NCI-H748 treated with DMSO at 0.1 percent for 48 hours (cell line): Measurements from ENCODE around the gene LRG1.
A peak's percentile ranks its signal among the peaks of the same experiment; 100 is the strongest.
"Not testable (repeated sequence)": the region's sequence is repeated elsewhere in the genome, so short reads cannot be mapped to it uniquely, and the experiment has no call there.

Source experiments
- DNase-seq: peaks from one replicate; lab custom pipeline; 2025; lab: John Stamatoyannopoulos, UW

Gene LRG1

GRCh38 chr19:4575267-4576015 lies 35.6 kb upstream of the LRG1 start:
- DNase-seq = no peak

DNA sequence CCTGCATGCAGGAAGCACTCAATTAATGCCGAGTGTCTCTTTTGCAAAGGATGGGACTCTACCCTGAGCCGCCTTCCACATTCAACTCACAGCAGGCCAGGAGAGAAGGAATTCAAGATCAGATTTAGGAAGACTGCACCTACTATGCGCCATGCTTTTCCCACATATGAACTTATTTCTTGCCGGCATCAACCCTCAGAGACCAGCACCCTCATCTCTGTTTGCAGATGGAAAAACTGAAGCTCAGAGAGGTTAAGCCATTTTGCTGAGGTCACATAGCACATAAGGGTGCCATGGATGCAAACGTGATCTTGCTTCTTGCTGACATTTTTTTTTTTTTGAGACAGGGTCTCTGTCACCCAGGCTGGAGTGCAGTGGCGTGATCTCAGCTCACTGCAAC lies 33.8 kb upstream of the LRG1 start:
- DNase-seq = no peak

DNA sequence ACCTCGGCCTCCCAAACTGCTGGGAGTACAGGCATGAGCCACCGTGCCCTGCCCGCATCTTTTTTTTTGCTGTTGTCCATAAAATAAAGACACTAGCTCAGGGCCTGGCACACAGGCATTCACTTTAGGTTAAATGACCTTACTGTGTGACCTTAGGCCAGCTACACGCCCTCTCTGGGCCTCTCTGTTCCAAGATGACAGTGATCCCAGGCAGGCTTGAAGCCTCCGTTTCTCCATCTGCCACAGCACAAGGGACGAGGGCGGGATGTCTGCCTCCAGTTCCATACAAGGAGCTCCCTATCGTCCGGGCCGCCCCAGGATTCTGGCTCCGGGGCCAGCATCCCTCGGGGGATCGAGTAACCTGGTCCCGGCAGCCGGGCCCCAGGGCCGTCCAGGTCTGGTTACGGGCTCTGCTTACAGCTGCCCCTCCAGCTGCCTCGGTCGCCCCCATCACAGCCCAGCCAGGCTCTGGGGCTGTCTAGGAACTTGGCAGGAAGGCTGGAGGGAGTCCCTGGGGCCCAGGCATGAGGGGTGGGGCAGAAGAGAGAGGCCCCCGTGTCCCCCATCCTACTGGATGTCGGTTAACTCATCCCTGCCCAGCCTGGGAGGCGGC lies 31.6 kb upstream of the LRG1 start:
- DNase-seq = no peak

DNA sequence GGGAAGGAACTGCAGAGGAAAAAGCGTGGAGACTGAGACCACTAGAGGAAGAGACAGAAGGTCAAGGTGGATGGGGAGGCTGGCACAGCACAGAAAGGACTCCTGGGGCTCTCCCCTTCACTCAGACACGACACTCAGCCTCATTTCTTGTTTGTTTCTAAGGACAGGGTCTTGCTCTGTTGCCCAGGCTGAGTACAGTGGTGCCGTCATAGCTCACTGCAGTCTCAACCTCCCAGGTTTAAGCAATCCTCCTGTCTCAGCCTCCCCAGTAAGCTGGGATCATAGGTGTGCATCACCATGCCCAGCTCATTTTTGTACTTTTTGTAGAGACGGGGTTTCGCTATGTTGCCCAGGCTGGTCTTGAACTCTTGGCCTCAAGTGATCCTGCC lies 31.1 kb upstream of the LRG1 start:
- DNase-seq = no peak

DNA sequence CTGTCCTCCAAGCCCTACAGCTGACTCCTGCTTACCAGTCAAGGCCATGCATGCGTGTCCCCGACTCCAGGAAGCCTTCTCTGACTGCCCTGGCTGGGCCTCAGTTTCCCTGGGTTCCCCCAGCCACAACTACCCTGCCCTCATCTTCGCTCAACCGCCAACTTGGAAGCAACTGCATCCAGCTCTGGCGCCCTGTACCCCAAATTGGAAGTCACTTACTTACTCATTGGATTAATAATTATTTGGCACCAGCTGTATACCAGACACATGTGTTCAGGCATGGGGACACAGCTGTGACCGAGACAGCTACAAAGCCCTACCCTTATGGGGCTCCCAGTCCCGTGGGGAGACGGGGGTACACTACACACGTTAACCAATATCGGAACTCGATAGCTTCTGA lies 30.6 kb upstream of the LRG1 start:
- DNase-seq = no peak

GRCh38 chr19:4568886-4569285 lies 29.1 kb upstream of the LRG1 start:
- no peak for DNase-seq

DNA sequence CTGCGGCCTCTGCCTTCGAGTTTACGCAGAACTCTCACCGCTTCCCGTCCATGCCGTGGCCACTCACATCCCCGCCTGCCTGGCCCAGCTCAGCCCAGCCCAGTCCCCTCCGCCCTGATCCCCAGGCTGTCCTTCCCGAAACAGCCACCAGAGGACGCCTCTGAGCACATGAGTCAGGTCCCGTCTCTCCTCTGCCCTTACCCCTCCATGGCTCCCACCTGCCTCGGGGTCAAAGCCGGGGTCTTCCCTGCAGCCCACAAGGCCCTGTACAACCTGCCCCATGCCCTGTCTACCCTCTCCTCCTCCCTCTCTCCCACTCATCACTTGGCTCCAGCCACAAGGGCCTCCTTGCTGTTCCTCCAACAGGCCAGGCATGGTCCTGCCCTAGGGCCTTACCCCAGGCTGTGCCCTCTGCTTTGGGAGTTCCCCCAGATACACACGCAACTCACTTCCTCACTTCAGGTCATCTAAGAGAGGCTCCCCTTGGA lies 27.8 kb upstream of the LRG1 start:
- DNase-seq = no peak

DNA sequence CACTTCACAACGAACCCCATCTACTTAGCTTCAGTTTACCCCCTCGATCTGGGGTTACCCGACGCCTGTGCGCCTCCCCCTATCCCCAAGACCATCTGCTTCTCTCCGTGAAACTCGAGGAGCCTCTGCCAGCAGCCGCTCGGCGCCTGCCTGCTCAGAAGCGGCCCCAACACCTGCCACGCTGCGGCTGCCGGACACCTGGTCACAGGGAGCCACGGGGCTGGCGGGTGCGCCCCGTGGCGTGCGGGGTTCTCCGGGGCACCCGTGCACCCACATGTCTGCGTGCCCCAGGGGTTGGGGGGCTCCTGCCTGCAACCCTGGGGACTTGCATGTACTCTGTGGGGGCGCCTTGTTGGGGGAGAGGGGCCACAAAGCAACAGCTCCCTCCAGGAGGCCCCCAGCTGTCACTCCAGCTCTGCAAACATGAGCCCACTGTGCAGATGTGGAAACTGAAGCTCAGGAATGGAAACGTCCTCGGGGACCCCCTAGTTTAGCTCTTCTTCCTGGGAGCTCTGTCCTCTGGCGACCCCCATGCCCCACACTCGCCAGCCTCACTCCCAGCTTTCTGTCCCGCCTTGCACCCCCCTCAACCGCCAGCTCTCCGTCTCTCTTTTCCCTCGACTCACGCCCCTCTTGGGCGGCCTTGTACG lies 26.7 kb upstream of the LRG1 start:
- no peak for DNase-seq

DNA sequence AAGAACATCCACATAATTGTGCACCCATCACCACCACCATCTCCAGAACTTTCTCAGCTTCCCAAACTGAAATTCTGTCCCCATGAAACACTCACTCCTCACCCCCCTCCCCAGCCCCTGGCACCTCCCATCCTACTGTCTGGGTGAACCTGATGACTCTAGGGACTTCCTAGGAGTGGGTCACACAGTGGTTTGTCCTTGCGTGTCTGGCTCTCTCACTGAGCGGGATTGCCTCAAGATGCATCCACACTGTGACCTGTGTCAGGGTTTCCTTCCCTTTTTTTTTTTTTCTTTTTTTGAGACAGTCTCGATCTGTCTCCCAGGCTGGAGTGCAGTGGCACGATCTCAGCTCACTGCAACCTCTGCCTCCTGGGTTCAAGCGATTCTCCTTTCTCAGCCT lies 23.7 kb upstream of the LRG1 start:
- not testable (repeated sequence) for DNase-seq

DNA sequence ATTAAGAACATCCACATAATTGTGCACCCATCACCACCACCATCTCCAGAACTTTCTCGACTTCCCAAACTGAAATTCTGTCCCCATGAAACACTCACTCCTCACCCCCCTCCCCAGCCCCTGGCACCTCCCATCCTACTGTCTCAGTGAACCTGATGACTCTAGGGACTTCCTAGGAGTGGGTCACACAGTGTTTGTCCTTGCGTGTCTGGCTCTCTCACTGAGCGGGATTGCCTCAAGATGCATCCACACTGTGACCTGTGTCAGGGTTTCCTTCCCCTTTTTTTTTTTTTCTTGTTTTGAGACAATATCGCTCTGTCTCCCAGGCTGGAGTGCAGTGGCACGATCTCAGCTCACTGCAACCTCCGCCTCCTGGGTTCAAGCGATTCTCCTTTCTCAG lies 22.2 kb upstream of the LRG1 start:
- DNase-seq = not testable (repeated sequence)

DNA sequence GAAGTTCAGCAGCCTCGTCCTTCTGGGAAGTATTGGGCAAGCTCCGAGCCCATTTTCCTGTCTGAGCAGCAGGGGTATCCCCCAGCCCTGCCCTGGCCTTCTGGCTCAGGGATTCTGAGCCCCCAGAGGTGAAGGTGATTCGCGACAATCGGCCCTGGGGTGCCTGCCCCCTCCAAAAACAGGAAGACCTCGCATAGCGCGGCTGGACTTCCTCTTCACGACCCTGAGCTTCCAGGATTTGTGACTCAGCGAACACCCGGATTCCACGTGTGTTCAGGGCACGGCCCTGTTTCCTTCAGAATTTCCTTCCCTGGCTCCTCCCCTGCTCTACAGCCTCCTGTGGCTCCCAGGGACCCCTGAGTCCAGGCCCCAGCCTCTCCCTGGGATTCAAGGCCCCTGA lies 19.7 kb upstream of the LRG1 start, which contains the start of gene SEMA6B:
Gene SEMA6B (minus strand): TSS at position 116 of the 400 bp plus-strand sequence. CDS start 1,227 bp downstream, outside the sequence.
- no peak for DNase-seq

GRCh38 chr19:4557971-4558941 lies 18.4 kb upstream of the LRG1 start:
- DNase-seq = peak; percentile 13

- DNase-seq = no peak
Measured at GRCh38 chr19:4557144-4557970, 17.5 kb upstream of the LRG1 start.

DNA sequence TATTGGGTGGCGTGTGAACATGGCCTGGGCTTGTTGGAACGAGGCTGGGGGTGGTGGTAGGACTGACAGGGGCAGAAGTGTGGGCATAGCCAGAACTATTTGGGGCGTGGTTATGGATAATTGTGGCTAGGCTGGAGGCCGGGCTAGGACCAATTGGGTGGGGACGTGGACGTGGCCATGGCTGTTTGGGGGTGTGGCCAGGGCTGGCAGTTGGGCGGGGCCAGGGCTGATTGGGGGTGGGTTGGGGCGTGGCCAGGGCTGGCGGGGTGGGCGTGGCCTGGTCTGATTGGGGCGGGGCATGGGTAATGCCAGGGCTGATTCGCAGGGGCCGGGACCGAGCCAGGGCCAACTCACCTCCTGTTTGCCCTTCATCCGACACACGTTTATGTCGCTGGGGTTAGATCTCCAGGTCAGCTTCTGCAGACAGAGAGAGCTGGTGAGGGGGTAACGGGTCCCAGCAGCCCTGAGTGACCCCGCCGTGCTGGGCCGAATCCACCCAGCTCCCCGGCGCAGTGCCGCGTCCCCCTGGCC lies 16.8 kb upstream of the LRG1 start:
- peak; percentile 23 for DNase-seq

- peak; percentile 25 for DNase-seq
Measured at GRCh38 chr19:4555657-4556561, 16.1 kb upstream of the LRG1 start.

DNA sequence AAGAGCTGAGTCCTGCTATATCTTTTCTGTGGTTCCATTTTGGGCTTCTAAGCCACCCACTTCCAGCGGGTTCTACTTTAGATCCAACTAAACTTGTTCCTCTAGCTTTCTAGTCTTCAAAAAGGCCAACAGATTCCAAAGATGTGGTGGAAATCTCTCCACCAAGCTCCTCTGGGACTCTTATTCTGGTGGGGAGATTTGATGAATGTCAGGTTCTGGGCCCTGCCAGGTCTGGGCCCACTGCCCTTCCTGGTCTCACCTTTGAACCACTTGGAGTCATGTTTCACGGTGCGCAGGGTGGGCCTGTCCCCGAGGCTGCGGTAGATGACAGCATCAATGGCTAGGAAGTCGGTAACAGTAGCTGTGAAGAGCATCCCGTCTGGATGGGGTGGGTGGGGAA lies 14.9 kb upstream of the LRG1 start:
- no peak for DNase-seq

DNA sequence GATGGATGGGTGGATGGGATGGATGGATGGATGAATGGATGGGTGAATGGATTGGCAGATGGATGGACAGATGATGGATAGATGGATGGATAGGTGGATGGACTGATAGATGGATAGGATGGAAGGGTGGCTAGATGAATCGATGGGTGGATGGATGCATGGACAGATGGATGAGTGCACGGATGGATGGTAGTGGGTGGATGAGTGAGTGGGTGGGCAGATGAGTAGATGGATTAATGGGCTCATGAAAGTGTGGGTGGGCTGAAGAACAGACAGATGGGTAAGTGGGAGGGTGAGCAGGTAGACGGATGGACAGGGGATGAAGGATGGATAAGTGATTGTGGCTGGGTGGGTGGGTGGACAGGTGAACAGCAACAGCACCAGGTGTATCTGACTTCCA lies 13.9 kb upstream of the LRG1 start:
- no peak for DNase-seq

DNA sequence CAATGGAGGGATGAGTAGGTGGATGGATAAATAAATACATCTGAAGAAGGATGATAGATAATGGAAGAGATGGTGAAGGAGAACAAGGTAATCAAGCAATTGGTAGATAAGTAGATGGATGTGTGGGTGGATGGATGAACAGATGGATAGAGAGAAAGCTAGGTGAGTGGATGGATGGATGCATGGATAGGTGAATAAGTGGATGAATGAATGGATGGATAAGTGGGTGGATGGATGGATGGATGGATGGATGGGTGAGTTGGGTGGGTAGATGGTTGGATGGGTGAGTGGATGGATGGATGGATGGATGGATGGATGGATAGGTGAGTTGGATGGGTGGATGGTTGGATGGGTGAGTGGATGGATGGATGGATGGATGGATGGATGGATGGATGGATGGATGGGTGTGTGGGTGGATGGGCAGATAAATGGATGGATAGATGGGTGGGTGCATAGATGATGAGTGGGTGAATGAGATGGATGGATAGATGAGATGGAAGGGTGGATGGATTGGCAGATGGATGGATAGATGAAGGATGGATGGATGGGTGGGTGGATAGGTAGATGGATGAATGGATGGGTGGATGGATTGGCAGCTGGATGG lies 13.4 kb upstream of the LRG1 start:
- no peak for DNase-seq

DNA sequence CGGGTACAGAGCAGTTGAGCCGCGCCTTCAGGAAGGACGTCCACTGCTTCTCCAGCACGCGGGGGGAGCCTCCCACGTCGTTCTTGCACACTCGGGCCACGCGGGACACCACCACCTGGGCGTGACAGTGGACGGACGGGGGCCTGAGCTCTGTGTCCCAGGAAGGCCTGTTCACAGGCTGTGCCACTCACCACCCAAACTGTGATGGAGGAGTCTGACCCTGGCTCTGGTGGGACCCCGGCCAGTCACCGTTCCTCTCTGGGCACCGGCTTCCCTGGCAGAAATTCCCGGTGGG lies 12.6 kb upstream of the LRG1 start:
- DNase-seq = no peak
